MM.1S (cell line): ENCODE results near the gene NUP214.
A peak's percentile ranks its signal among the peaks of the same experiment; 100 is the strongest.

Source experiments
- DNase-seq: peaks from one replicate; pipeline ENCODE4 v3.0.0-alpha.2; 2015
- H2AFZ ChIP-seq: fragments of 300-600 bp; sonication (generic); 2 replicates; pipeline ENCODE4 v1.6.0; 2016; ENCODE audit warnings: antibody characterized with exemption, low read length
- H3F3A ChIP-seq: fragments of 300-600 bp; sonication (generic); 2 replicates; pipeline ENCODE4 v1.6.1; 2016; ENCODE audit warnings: mild to moderate bottlenecking, antibody characterized with exemption, low read length, moderate library complexity, mixed read lengths; ENCODE audit not compliant: insufficient read depth
- H3K27ac ChIP-seq: fragments of 300-600 bp; sonication (generic); 2 replicates; pipeline ENCODE4 v1.5.1; 2016; ENCODE audit warnings: mild to moderate bottlenecking, low read length
- H3K27me3 ChIP-seq: fragments of 300-600 bp; sonication (generic); replicated peaks from 2 replicates; pipeline ENCODE4 v1.6.0; 2016; ENCODE audit warnings: low read length; ENCODE audit not compliant: insufficient read depth
- H3K36me3 ChIP-seq: fragments of 300-600 bp; sonication (generic); replicated peaks from 2 replicates; pipeline ENCODE4 v1.6.1; 2016; ENCODE audit warnings: mild to moderate bottlenecking, low read length, mixed read lengths; ENCODE audit not compliant: insufficient read depth
- H3K4me1 ChIP-seq: fragments of 300-600 bp; sonication (generic); 2 replicates; pipeline ENCODE4 v1.6.1; 2016; ENCODE audit warnings: low read length, mixed read lengths
- H3K4me2 ChIP-seq: fragments of 300-600 bp; sonication (generic); 2 replicates; pipeline ENCODE4 v1.6.0; 2016; ENCODE audit warnings: low read depth, low read length
- H3K4me3 ChIP-seq: fragments of 300-600 bp; sonication (generic); 2 replicates; pipeline ENCODE4 v1.5.1; 2016; ENCODE audit warnings: low read length, mixed read lengths
- H3K79me2 ChIP-seq: fragments of 300-600 bp; sonication (generic); 2 replicates; pipeline ENCODE4 v1.6.1; 2016; ENCODE audit warnings: mixed run types, low read length, mixed read lengths
- H3K9ac ChIP-seq: fragments of 300-600 bp; sonication (generic); 2 replicates; pipeline ENCODE4 v1.6.1; 2016; ENCODE audit warnings: low read length, mixed read lengths
- H3K9me2 ChIP-seq: fragments of 300-600 bp; sonication (generic); replicated peaks from 2 replicates; pipeline ENCODE4 v1.6.1; 2016; ENCODE audit warnings: mild to moderate bottlenecking, low read length, mixed read lengths; ENCODE audit not compliant: insufficient read depth
- H3K9me3 ChIP-seq: fragments of 300-600 bp; sonication (generic); replicated peaks from 2 replicates; pipeline ENCODE4 v1.6.1; 2016; ENCODE audit warnings: mild to moderate bottlenecking, low read length, mixed read lengths; ENCODE audit not compliant: insufficient read depth
- H4K20me1 ChIP-seq: fragments of 300-600 bp; sonication (generic); 2 replicates; pipeline ENCODE4 v1.6.1; 2016; ENCODE audit warnings: mild to moderate bottlenecking, low read length, moderate library complexity, mixed read lengths; ENCODE audit not compliant: insufficient read depth
- EZH2 ChIP-seq: fragments of 300-600 bp; sonication (generic); optimal IDR thresholded peaks from 2 replicates; pipeline ENCODE3; 2017; ENCODE audit warnings: low read depth, mild to moderate bottlenecking, antibody characterized with exemption, low read length, mixed read lengths
- EZH2phosphoT487 ChIP-seq: fragments of 300-600 bp; sonication (generic); IDR thresholded peaks from 2 replicates; pipeline ENCODE4 v1.6.1; 2018; ENCODE audit warnings: antibody characterized with exemption, low read length
- TF ChIP-seq, protein P1 (sequence below): fragments of 300-600 bp; sonication (generic); IDR thresholded peaks from 2 replicates; pipeline ENCODE4 v1.5.1; 2016; ENCODE audit warnings: antibody characterized with exemption, low read length, mixed read lengths

NUP214 gene

DNA sequence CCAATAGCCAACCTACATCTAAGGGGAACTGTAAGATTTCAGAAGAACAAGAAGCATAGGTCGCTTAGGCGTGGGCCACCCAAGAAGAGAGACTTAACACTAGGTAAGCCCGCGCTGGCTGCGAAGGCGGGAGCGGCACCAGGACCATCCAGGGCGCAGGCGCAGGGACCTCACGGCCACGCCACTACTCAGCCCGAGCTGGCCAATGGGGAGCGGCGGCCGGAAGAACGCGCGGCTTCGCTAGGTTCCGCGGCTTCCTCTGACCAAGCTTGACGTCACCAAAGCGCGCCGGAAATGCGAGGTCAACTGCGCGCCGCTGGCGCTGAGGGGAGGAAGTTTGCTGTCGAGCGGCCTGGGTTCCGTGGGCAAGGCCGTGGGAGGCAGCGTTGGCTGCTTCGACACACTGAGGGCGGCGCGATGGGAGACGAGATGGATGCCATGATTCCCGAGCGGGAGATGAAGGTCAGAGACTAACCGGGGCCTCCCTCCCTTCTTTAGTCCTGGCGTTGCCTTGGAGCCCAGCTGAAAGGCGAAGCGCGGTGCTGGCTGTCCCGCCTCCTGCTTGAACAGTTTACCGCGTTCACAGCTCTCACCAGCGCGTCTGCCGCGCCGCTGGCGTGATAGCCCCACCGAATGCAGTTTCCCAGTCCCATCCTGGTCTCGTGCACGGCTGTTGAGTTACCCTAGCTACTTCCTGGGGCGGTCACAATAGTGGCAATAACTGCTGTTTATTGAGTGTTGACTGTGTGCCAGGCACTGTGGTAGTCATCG is at the start of gene NUP214:
TSS of gene NUP214 (plus strand) at position 299 of the 771 bp plus-strand sequence. CDS start at position 418, 119 bp downstream.
- H3K4me2 ChIP-seq = peak within 1 kb of the TSS; percentile 98
- no peaks in the 10 kb centered on the region for H3K9me3 ChIP-seq
- DNase-seq = peak; percentile 99
- peaks cover 5% of the 10 kb centered on the region for H3K27me3 ChIP-seq
- peak within 1 kb of the TSS; percentile 60 for H3K27ac ChIP-seq
- H3F3A ChIP-seq = no peaks in the 10 kb centered on the region
- TF ChIP-seq EZH2phosphoT487 (no peak), EZH2 (no peak)
- TF ChIP-seq, protein P1, sequence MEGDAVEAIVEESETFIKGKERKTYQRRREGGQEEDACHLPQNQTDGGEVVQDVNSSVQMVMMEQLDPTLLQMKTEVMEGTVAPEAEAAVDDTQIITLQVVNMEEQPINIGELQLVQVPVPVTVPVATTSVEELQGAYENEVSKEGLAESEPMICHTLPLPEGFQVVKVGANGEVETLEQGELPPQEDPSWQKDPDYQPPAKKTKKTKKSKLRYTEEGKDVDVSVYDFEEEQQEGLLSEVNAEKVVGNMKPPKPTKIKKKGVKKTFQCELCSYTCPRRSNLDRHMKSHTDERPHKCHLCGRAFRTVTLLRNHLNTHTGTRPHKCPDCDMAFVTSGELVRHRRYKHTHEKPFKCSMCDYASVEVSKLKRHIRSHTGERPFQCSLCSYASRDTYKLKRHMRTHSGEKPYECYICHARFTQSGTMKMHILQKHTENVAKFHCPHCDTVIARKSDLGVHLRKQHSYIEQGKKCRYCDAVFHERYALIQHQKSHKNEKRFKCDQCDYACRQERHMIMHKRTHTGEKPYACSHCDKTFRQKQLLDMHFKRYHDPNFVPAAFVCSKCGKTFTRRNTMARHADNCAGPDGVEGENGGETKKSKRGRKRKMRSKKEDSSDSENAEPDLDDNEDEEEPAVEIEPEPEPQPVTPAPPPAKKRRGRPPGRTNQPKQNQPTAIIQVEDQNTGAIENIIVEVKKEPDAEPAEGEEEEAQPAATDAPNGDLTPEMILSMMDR = no peak
- peak within 1 kb of the TSS; percentile 96 for H3K9ac ChIP-seq
- peak within 1 kb of the TSS; percentile 88 for H3K4me3 ChIP-seq
- H3K9me2 ChIP-seq = no peaks in the 10 kb centered on the region
- H3K79me2 ChIP-seq = peaks cover 37% of the 10 kb centered on the region
- H3K36me3 ChIP-seq = peaks cover 11% of the 10 kb centered on the region; the same call in 1 of the 2 replicates
- H4K20me1 ChIP-seq = no peaks in the 10 kb centered on the region
- H2AFZ ChIP-seq = peak within 1 kb of the TSS; percentile 96
- H3K4me1 ChIP-seq = peaks cover 8% of the 10 kb centered on the region; the same call in 1 of the 2 replicates

DNA sequence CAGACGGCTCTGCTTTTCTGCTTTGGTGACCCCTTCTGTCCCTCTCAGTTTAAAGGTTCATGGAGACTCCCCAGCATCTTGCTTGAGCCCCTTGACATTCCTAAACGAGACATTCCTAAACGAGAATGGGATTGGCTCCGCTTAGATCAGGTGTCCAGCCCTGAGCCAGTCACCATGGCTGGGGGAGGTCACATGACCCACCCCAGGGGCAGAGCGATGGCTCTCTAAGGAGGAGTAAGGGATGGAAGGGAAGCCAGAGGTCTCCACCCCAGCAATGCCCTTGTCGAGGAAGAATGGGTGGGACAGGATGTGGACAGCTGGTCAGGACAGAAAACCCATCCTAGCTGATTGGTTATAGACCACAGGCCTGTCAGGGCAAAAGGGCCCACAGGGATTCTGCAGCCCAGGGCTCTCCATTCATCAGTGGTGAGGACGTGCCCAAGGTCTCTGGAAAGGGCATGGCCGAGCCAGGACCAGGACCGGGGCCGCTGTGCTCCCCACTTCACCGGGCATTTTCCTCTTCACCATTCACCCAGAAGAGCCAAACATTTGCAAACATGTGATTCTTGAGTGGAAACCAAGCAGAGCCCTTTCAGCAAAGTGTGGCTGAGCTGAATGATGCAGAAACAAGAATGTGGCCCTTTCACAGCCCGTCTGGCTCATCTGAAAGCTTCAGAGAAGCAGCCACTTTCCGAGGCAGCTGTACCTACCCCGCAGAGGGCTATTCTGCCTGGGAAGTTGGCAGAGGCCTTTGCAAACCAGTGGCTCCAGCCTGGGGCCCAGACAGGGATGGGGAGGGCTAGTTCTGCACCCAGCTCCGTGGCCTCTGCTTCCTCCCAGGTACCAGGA is 48.8 kb upstream of the NUP214 start:
- Histone ChIP-seq H3F3A (no peaks in the 10 kb centered on the region), H3K9ac (no peak overlapping the region), H3K27me3 (peaks cover 89% of the 10 kb centered on the region), H3K4me2 (no peak overlapping the region), H3K9me2 (no peaks in the 10 kb centered on the region), H3K9me3 (no peaks in the 10 kb centered on the region), H3K36me3 (no peaks in the 10 kb centered on the region), H3K4me1 (no peaks in the 10 kb centered on the region), H3K27ac (no peak overlapping the region), H4K20me1 (no peaks in the 10 kb centered on the region), H2AFZ (no peak overlapping the region), H3K4me3 (no peak overlapping the region), H3K79me2 (no peaks in the 10 kb centered on the region)
- DNase-seq = no peak
- TF ChIP-seq EZH2phosphoT487 = no peak
- TF ChIP-seq EZH2 = no peak
- TF ChIP-seq, protein P1 = no peak

DNA sequence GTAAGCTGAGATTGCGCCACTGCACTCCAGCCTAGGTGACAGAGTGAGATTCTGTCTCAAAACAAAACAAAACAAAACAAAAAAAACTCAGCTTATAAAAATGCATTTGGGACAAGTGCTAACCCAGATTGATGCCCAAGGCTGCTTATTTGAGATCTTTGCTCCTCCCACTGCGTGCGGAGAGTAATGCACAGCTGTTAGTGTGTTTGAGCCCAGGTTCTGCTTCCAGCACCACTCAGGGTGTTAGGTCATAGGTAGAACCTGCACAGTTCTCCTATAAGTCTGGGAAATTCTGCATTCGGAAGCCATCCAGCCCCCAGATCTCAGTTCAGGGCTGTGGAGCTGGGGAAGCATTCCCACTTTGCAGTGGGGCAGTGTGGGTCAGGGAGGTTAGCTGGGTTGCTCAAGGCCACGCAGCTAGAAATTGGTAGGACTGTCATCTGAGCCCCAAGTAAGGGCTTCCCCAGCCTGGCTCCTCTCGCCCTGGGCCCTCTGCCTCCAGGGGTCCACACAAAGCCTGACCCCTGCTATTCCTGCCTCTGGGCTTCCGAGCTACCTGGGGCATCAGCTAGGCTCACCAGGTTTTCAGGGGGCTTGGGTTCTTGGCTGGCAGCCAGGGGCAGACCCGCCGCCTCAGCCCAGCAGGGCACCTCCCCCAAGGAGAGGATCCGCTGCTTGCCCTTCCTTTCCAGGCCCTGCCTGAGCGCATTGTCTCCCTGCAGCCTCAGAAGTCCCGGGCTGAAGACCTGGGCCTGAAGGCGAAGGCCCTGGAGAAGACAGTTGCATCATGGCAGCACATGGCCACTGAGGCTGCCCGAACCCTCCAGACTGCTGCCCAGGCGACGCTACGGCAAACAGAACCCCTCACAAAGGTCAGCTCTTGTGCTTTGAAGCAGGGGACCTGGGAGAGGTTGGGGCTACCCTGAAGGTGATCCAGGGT is 46.7 kb upstream of the NUP214 start:
- Histone ChIP-seq H3K9ac (no peak overlapping the region), H3K4me2 (no peak overlapping the region), H2AFZ (no peak overlapping the region), H3K4me1 (no peaks in the 10 kb centered on the region), H3K36me3 (no peaks in the 10 kb centered on the region), H4K20me1 (no peaks in the 10 kb centered on the region), H3K9me3 (no peaks in the 10 kb centered on the region), H3K27me3 (peaks cover 89% of the 10 kb centered on the region), H3K27ac (no peak overlapping the region), H3F3A (no peaks in the 10 kb centered on the region), H3K79me2 (no peaks in the 10 kb centered on the region), H3K4me3 (no peak overlapping the region), H3K9me2 (no peaks in the 10 kb centered on the region)
- TF ChIP-seq, protein P1 = no peak
- TF ChIP-seq EZH2 = no peak
- no peak for TF ChIP-seq EZH2phosphoT487
- no peak for DNase-seq
